LNCaP clone FGC (cell line): ENCODE measurements around the gene MAP1LC3B2.

Experiments used
- DNase-seq: peaks from one replicate; pipeline ENCODE4 v3.0.0-alpha.2; 2011; ENCODE audit warnings: low read depth
- H3K4me3 ChIP-seq: 2 replicates; pipeline ENCODE4 v1.5.1; 2011; ENCODE audit warnings: mild to moderate bottlenecking, low read depth, low read length, control low read depth
- TF ChIP-seq, protein P1 (sequence below): IDR thresholded peaks from 2 replicates; pipeline ENCODE4 v1.5.1; 2012; ENCODE audit warnings: mild to moderate bottlenecking; ENCODE audit not compliant: control insufficient read depth, insufficient read depth; ENCODE audit errors: extremely low read depth

The MAP1LC3B2 gene

GRCh38 chr12:116549993-116550392, 9.2 kb upstream of the MAP1LC3B2 start:
- H3K4me3 ChIP-seq, result no peak overlapping the region
- DNase-seq, result no peak
- TF ChIP-seq, protein P1, sequence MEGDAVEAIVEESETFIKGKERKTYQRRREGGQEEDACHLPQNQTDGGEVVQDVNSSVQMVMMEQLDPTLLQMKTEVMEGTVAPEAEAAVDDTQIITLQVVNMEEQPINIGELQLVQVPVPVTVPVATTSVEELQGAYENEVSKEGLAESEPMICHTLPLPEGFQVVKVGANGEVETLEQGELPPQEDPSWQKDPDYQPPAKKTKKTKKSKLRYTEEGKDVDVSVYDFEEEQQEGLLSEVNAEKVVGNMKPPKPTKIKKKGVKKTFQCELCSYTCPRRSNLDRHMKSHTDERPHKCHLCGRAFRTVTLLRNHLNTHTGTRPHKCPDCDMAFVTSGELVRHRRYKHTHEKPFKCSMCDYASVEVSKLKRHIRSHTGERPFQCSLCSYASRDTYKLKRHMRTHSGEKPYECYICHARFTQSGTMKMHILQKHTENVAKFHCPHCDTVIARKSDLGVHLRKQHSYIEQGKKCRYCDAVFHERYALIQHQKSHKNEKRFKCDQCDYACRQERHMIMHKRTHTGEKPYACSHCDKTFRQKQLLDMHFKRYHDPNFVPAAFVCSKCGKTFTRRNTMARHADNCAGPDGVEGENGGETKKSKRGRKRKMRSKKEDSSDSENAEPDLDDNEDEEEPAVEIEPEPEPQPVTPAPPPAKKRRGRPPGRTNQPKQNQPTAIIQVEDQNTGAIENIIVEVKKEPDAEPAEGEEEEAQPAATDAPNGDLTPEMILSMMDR, result no peak

DNA sequence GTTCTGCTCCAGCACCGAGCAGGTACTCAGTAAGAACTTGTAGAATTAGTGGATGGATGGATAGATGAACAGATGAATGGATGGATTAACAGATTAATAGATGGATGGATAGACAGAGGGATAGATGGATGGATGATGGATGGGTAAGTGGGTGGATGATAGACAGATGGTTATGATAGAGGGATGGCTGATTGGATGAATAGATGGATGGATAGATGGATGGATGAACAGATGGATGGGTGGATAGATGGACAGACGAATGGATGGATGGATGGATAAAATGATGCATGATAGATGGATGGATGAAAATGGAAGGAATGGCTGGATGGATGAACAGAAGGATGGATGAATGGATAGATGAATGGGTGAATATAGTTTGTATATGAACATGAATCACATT, 8.0 kb upstream of the MAP1LC3B2 start:
- DNase-seq, result no peak
- H3K4me3 ChIP-seq, result no peak overlapping the region
- TF ChIP-seq, protein P1, result no peak

- H3K4me3 ChIP-seq, result no peak overlapping the region
- TF ChIP-seq, protein P1, result no peak
- no peak for DNase-seq
These were observed 7.6 kb upstream of the MAP1LC3B2 start for GRCh38 chr12:116551619-116551951.

- TF ChIP-seq, protein P1, result no peak
- no peak overlapping the region for H3K4me3 ChIP-seq
- DNase-seq, result no peak
These were observed 7.0 kb upstream of the MAP1LC3B2 start for GRCh38 chr12:116551952-116552772.

- H3K4me3 ChIP-seq, result no peak overlapping the region
- TF ChIP-seq, protein P1, result no peak
- DNase-seq, result no peak
These were observed 6.3 kb upstream of the MAP1LC3B2 start for GRCh38 chr12:116552773-116553373.

- no peak overlapping the region for H3K4me3 ChIP-seq
- no peak for DNase-seq
- TF ChIP-seq, protein P1, result no peak
These were observed 2.7 kb upstream of the MAP1LC3B2 start for GRCh38 chr12:116556356-116556952.
